Inflammatory macrophage (primary cell): Measurements from ENCODE around the gene MPRIP.
A peak's percentile ranks its signal among the peaks of the same experiment; 100 is the strongest.
"Not testable (repeated sequence)": the region's sequence is repeated elsewhere in the genome, so short reads cannot be mapped to it uniquely, and the experiment has no call there.

ENCODE experiments used
- DNase-seq, 2 donors: peaks; one replicate each; pipeline ENCODE4 v3.0.0-alpha.2; 2020 to 2022

The MPRIP gene

GRCh38 chr17:17151055-17151454 is 108.8 kb downstream of the MPRIP start:
- DNase-seq = no peak

GRCh38 chr17:17151541-17151940 is 109.3 kb downstream of the MPRIP start:
- no peak for DNase-seq

- peak; percentile 42 to 46 for DNase-seq
These were observed 109.7 kb downstream of the MPRIP start for GRCh38 chr17:17151962-17152361.

DNA sequence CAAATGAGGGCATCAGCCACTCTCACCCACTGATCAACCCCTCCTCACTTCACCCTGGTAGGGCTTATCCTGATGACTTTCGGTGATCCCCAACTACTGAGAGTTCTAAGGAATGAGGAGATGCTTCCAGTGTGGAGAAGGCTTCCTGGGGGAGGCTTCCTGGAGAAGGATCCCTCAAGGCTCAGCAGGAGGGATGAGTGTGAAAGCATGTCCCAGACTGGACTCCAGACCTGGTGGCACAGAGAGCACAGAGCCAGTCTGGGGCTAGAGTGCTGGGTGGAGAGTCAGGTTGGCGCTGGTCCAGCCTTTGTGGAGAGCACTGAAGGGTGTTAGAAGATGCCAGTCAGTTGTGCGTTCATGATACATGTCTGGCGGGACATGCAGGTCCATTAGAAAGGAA is 110.1 kb downstream of the MPRIP start:
- no peak for DNase-seq

GRCh38 chr17:17153071-17153470 is 110.8 kb downstream of the MPRIP start:
- no peak for DNase-seq

DNA sequence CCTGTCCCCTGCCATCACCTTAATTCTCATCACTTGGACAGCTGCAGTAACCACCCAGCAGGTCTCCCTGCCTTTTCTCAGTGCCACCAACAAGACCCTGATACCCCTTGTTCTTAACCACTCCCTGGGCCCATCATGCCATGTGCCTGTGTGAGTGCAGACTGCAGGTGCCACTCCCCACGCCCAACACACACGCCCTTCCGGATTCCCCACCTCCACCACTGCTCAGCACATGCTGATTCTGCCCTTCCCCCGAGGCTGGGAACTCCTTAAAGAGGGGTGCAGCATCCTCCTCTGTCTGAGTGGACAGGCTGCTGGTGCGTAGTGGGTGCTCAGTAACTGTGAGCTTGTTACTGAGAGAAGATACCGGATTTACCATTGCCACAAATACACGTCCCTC is 111.5 kb downstream of the MPRIP start:
- no peak for DNase-seq

GRCh38 chr17:17154556-17154955 is 112.3 kb downstream of the MPRIP start:
- no peak for DNase-seq

DNA sequence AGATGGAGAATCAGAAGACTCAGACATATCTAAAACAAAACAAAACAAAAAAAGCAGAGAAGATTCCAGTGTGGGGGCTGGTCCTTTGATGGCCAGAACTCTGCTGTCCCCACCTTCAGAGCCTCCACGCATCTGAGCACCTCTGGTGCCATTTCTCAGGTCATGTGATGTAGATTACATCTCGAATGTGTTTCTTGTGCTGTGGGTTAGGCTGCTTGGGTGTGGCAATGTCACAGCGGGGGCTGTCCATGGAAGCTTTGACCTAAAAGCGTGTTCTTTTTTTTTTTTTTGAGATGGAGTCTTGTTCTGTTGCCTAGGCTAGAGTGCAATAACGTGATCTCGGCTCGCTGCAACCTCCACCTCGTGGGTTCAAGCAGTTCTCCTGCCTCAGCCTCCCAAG is 112.7 kb downstream of the MPRIP start:
- DNase-seq = no peak

DNA sequence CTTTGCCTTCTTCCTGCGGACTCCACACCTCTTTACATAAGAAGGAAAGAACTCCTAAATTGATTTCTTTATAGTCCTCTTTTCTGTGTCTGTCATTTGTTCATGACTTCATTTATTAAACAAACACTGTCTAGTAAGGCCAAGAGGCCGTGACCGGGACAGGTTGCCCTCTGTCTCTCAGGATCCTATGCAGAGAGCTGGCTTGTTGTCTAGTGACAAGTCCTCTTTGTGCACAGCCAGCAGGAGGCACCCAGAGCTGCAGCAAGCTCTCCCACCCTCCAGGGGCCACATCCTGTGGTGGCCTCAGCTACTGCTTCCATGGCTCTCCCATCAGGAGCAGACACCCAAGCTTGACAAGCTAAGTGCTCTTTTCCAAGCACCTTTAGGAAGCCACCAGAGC is 113.3 kb downstream of the MPRIP start:
- no peak for DNase-seq

DNA sequence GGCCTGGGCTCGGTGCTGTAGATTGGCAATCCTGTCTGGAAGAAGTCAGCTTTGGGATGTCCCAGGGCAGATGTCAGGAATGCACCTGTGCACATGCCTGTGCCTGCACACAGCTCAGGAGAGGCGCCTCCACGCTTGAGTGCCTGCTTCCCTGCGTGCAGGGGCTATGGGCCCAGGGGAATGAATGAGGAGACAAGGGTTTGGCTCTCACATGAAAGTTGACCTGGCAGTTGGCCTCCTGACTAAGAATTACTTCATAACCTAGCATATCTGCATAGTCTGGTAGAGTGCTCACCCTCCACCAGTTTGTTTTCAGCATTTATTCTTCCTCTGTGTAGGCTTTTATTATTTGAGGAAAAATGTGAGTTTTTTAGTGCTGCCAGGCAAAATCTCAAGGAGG is 113.8 kb downstream of the MPRIP start:
- DNase-seq = no peak

GRCh38 chr17:17156511-17156910 is 114.3 kb downstream of the MPRIP start:
- DNase-seq = no peak

DNA sequence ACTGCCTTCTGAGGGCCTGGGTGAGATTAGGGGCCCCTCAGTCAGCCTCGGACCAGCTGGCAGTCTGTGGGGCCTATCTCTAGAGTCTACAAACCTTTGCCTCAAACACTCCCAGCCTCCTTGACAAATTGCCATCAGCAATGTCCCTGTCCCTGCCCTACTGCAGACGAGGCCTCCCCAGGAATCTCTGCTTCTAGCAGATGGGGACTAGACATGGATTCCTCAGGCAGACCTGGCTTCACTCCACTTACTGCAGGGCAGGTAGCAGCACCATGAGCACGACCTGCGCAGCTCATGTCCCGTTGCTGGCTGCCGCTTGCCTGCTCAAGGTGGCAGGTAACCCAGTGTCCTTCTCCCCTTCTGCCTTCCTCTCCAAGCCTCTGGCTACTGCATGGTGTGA is 114.8 kb downstream of the MPRIP start:
- DNase-seq = no peak

- DNase-seq = not testable (repeated sequence)
These were observed 116.2 kb downstream of the MPRIP start for GRCh38 chr17:17158506-17158905.

DNA sequence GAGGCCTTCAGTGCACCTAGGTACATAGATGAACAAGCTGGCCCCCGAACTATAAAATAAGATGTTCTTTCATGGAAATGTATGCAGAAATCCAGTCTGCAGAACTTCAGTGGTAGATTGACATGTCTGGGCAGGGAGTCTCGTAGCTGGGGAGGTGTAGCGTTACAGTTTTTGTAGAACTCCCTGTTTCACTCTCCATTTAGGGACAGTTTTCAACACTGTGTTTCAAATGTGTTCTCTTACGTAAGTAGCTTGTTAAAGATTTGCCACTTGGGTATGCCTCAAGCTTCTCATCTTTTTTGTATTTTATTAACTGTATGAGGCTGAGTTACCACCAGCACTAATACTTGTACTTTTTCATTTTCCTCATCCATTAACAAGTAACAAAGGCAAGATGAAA is 117.3 kb downstream of the MPRIP start:
- DNase-seq = no peak

- no peak for DNase-seq
These were observed 118.9 kb downstream of the MPRIP start for GRCh38 chr17:17161121-17161520.

DNA sequence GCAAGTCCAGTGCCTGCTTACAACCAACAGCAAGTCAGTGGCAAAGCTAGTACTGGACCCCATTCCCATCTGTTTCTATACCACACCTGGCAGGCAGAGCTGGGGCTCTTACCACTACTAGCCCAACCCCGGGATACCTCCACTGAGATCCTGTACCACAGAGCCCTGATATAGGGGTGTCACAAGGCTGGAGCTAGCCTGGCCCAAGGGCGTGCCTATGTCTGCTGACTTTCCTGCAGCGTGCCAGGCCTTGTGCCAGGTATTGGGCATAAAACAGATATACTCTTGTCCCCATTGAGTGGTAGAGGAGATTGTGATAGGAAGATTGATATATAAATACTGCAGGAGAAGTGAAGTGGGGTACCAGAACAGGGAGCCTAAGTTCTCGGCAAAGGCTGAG is 119.5 kb downstream of the MPRIP start:
- no peak for DNase-seq

- DNase-seq = no peak
These were observed 121.9 kb downstream of the MPRIP start for GRCh38 chr17:17164156-17164555.

- DNase-seq = no peak
These were observed 122.4 kb downstream of the MPRIP start for GRCh38 chr17:17164676-17165075.

- no peak for DNase-seq
These were observed 123.5 kb downstream of the MPRIP start for GRCh38 chr17:17165666-17166308.

DNA sequence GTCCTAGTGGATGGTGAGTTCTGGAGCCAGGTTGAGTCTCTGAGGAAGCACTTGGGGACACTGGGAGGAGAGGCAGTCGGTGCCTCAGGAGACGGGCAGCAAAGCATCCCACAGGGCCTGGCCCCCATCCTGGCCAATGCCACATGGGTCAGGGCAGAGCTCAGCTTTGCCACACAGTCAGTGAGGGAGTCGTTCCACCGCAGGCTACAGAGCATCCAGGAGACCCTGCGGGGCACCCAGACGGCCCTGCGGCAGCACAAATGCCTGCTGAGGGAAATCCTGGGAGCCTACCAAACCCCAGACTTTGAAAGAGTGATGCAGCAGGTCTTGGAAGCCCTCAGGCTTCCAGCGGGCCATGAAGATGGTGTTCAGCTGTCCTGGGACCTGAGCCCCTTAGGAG is 124.2 kb downstream of the MPRIP start:
- DNase-seq = no peak

- no peak for DNase-seq
These were observed 125.1 kb downstream of the MPRIP start for GRCh38 chr17:17167356-17167755.

GRCh38 chr17:17167986-17168385 is 125.7 kb downstream of the MPRIP start:
- DNase-seq = no peak

- no peak for DNase-seq
These were observed 126.1 kb downstream of the MPRIP start for GRCh38 chr17:17168401-17168800.

DNA sequence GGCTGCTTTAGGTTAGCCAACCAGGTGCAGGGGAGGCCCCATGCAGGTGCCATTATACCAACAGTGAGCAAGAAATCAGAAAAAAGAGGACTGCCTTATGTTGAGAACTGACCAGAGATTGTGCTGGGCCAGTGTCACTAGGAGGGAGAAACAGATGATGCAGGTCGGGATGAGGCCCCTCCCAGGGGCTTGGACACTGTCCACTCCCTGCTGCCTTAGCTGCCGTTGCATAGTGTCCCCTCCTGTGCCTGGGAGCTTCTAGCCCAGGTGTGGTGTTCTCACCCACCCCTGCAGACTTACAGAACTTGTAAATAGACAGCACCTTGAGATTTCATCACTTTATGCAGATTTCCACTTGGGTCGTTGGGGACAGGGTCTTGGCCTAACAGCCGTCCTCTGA is 127.1 kb downstream of the MPRIP start:
- no peak for DNase-seq

GRCh38 chr17:17170346-17170985 is 128.2 kb downstream of the MPRIP start:
- DNase-seq = no peak
